ENCODE data around the gene NKX1-2. TPM values are rescaled to one million over a fixed set of nuclear protein-coding genes. Genes with fewer than 3 reads are reported as not detected.

Gene NKX1-2
- total and polyA plus RNA-seq, 8 donors, result not detected

GRCh38 chr10:124476043-124476725 is 26.3 kb upstream of the NKX1-2 start:
- H3K9me3 ChIP-seq, result no peaks in the 10 kb centered on the region
- TF ChIP-seq CTCF (IDR thresholded peaks at IDR 0.05), result no peak
- H3K4me3 ChIP-seq, result no peak overlapping the region
- intact Hi-C loops (cut with DNase I), result no loop called here
- FAIRE-seq (no peak), DNase-seq (no peak), ATAC-seq (peak in 1 of 4 donors; percentile 29)
- H3K27me3 ChIP-seq, result no peaks in the 10 kb centered on the region
- H3K27ac ChIP-seq, result no peak overlapping the region
- no peaks in the 10 kb centered on the region for H3K4me1 ChIP-seq
- no peaks in the 10 kb centered on the region for H3K36me3 ChIP-seq
- 92 to 93% methylated on average over 22 to 23 of the region's 23 CpGs for WGBS, 2 donors

- Histone ChIP-seq H3K27me3 (no peaks in the 10 kb centered on the region), H3K4me3 (no peak overlapping the region), H3K27ac (no peak overlapping the region), H3K36me3 (no peaks in the 10 kb centered on the region), H3K4me1 (no peaks in the 10 kb centered on the region), H3K9me3 (no peaks in the 10 kb centered on the region)
- intact Hi-C loops (cut with DNase I), result no loop called here
- ATAC-seq (no peak), DNase-seq (no peak), FAIRE-seq (no peak)
- WGBS, 2 donors, result 79 to 83% methylated on average over 9 of the region's 9 CpGs
- no peak for TF ChIP-seq CTCF (IDR thresholded peaks at IDR 0.05)
Observed at GRCh38 chr10:124474514-124475070, 24.8 kb upstream of the NKX1-2 start.

- no peaks in the 10 kb centered on the region for H3K9me3 ChIP-seq
- FAIRE-seq (no peak), ATAC-seq (no peak), DNase-seq (no peak)
- H3K4me1 ChIP-seq, result no peaks in the 10 kb centered on the region
- no peak overlapping the region for H3K4me3 ChIP-seq
- TF ChIP-seq CTCF (IDR thresholded peaks at IDR 0.05), result no peak
- 72 to 76% methylated on average over 3 of the region's 3 CpGs for WGBS, 2 donors
- H3K27me3 ChIP-seq, result no peaks in the 10 kb centered on the region
- H3K36me3 ChIP-seq, result no peaks in the 10 kb centered on the region
- no peak overlapping the region for H3K27ac ChIP-seq
- intact Hi-C loops (cut with DNase I), result no loop called here
Observed at GRCh38 chr10:124473070-124473469, 23.2 kb upstream of the NKX1-2 start.

GRCh38 chr10:124472071-124472470 is 22.2 kb upstream of the NKX1-2 start:
- H3K4me1 ChIP-seq, result no peaks in the 10 kb centered on the region
- no peaks in the 10 kb centered on the region for H3K36me3 ChIP-seq
- no peaks in the 10 kb centered on the region for H3K27me3 ChIP-seq
- ATAC-seq, result no peak
- WGBS, 2 donors, result 93 to 98% methylated on average over 6 of the region's 6 CpGs
- no peak for DNase-seq
- H3K4me3 ChIP-seq, result no peak overlapping the region
- TF ChIP-seq CTCF (IDR thresholded peaks at IDR 0.05), result no peak
- no peak for FAIRE-seq
- intact Hi-C loops (cut with DNase I), result no loop called here
- no peaks in the 10 kb centered on the region for H3K9me3 ChIP-seq
- no peak overlapping the region for H3K27ac ChIP-seq
